Adipocyte (in vitro differentiated cells): ENCODE data around the gene PDCL2.
"Not testable (repeated sequence)": the region's sequence is repeated elsewhere in the genome, so short reads cannot be mapped to it uniquely, and the experiment has no call there.

Source experiments
- DNase-seq: peaks from one replicate; pipeline ENCODE4 v3.0.0-alpha.2; 2015; ENCODE audit warnings: low read depth
- H3K27me3 ChIP-seq: replicated peaks from 2 replicates; pipeline ENCODE4 v1.7.0; 2013; ENCODE audit warnings: mild to moderate bottlenecking, low read length, moderate library complexity; ENCODE audit not compliant: control insufficient read depth, insufficient read depth
- H3K36me3 ChIP-seq: 2 replicates; pipeline ENCODE4 v1.7.0; 2013; ENCODE audit warnings: low read length, mild to moderate bottlenecking, moderate library complexity; ENCODE audit not compliant: control insufficient read depth, insufficient read depth, severe bottlenecking
- H3K4me1 ChIP-seq: 2 replicates; pipeline ENCODE4 v1.7.0; 2013; ENCODE audit warnings: mild to moderate bottlenecking, low read length, moderate library complexity; ENCODE audit not compliant: control insufficient read depth, insufficient read depth
- H3K4me3 ChIP-seq: 2 replicates; pipeline ENCODE4 v1.7.0; 2013; ENCODE audit warnings: mild to moderate bottlenecking, low read length, moderate library complexity
- H3K9ac ChIP-seq: 2 replicates; pipeline ENCODE4 v1.7.0; 2013; ENCODE audit warnings: mild to moderate bottlenecking, low read length, moderate library complexity
- H3K9me3 ChIP-seq: 2 replicates; pipeline ENCODE4 v1.7.0; 2013; ENCODE audit warnings: mild to moderate bottlenecking, low read length, moderate library complexity; ENCODE audit not compliant: control insufficient read depth

The PDCL2 gene

GRCh38 chr4:55615008-55615407, 23.0 kb upstream of the PDCL2 start:
- no peaks in the 10 kb centered on the region for H3K27me3 ChIP-seq
- no peak overlapping the region for H3K4me3 ChIP-seq
- H3K36me3 ChIP-seq, result no peaks in the 10 kb centered on the region
- no peaks in the 10 kb centered on the region for H3K4me1 ChIP-seq
- no peak overlapping the region for H3K9ac ChIP-seq
- no peak for DNase-seq
- no peaks in the 10 kb centered on the region for H3K9me3 ChIP-seq

- Histone ChIP-seq H3K4me3 (no peak overlapping the region), H3K4me1 (peaks cover 8% of the 10 kb centered on the region), H3K27me3 (no peaks in the 10 kb centered on the region), H3K9me3 (no peaks in the 10 kb centered on the region), H3K9ac (no peak overlapping the region), H3K36me3 (no peaks in the 10 kb centered on the region)
- DNase-seq, result no peak
Measured at GRCh38 chr4:55613621-55614020, 21.6 kb upstream of the PDCL2 start.

DNA sequence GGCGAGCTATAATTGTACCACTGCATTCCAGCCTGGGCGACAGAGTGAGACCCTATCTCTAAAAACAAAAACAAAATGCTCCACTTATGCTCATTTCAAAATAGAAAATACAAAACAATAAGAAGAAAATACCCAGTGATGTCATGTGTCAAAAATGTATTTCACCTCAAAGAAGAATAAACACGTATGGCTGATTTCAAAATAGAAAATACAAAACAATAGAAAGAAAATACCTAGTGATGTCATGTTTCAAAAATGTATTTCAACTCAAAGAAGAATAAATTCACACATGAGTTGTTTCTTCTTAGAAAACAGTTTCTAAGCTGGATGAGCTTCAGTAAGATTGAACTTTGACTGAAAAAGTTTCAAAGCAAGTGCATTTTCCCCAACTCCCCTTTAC, 20.3 kb upstream of the PDCL2 start:
- peaks cover 8% of the 10 kb centered on the region for H3K4me1 ChIP-seq
- DNase-seq, result no peak
- no peaks in the 10 kb centered on the region for H3K36me3 ChIP-seq
- H3K9ac ChIP-seq, result no peak overlapping the region
- H3K4me3 ChIP-seq, result no peak overlapping the region
- no peaks in the 10 kb centered on the region for H3K27me3 ChIP-seq
- H3K9me3 ChIP-seq, result no peaks in the 10 kb centered on the region

- no peaks in the 10 kb centered on the region for H3K27me3 ChIP-seq
- H3K36me3 ChIP-seq, result no peaks in the 10 kb centered on the region
- peaks cover 8% of the 10 kb centered on the region for H3K4me1 ChIP-seq
- no peaks in the 10 kb centered on the region for H3K9me3 ChIP-seq
- no peak for DNase-seq
- H3K4me3 ChIP-seq, result no peak overlapping the region
- no peak overlapping the region for H3K9ac ChIP-seq
Measured at GRCh38 chr4:55611358-55612059, 19.5 kb upstream of the PDCL2 start.

- Histone ChIP-seq H3K4me3 (no peak overlapping the region), H3K36me3 (no peaks in the 10 kb centered on the region)
- DNase-seq, result no peak
Measured at GRCh38 chr4:55610381-55610780, 18.3 kb upstream of the PDCL2 start.

GRCh38 chr4:55609393-55609866, 17.4 kb upstream of the PDCL2 start:
- DNase-seq, result peak; percentile 33
- H3K36me3 ChIP-seq, result no peaks in the 10 kb centered on the region

More at GRCh38 chr4:55610381-55610780, 18.3 kb upstream of the PDCL2 start:
- H3K9ac ChIP-seq, result no peak overlapping the region
- H3K27me3 ChIP-seq, result no peaks in the 10 kb centered on the region
- no peaks in the 10 kb centered on the region for H3K9me3 ChIP-seq
- peaks cover 8% of the 10 kb centered on the region for H3K4me1 ChIP-seq

DNA sequence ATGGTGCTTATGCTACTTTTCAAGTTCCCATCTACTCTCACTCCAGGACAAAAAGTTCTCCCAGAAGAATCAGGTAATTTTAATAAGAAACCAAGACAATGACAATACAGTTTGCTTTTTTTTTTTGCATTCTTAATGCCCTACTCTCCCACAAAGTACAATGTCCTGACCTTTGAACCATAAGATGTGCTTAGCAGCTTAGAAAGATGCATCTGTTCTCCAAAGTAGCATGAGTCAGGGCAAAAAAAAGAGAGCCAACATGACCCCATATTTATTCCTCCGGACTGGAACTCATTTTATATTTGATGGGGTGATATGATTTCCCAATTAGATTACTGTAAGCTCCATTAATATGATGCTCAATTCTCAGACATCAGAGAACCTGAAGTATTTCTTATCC, 16.5 kb upstream of the PDCL2 start:
- DNase-seq, result no peak
- no peaks in the 10 kb centered on the region for H3K9me3 ChIP-seq
- peaks cover 8% of the 10 kb centered on the region for H3K4me1 ChIP-seq
- no peak overlapping the region for H3K9ac ChIP-seq
- no peak overlapping the region for H3K4me3 ChIP-seq
- H3K27me3 ChIP-seq, result no peaks in the 10 kb centered on the region
- no peaks in the 10 kb centered on the region for H3K36me3 ChIP-seq

More at GRCh38 chr4:55609393-55609866, 17.4 kb upstream of the PDCL2 start:
- no peaks in the 10 kb centered on the region for H3K27me3 ChIP-seq
- H3K4me3 ChIP-seq, result peak overlapping the region; percentile 8
- H3K9me3 ChIP-seq, result no peaks in the 10 kb centered on the region
- peaks cover 8% of the 10 kb centered on the region for H3K4me1 ChIP-seq
- no peak overlapping the region for H3K9ac ChIP-seq

GRCh38 chr4:55604996-55605395, 13.0 kb upstream of the PDCL2 start:
- Histone ChIP-seq H3K36me3 (no peaks in the 10 kb centered on the region), H3K9ac (no peak overlapping the region), H3K27me3 (no peaks in the 10 kb centered on the region), H3K4me3 (no peak overlapping the region), H3K9me3 (no peaks in the 10 kb centered on the region), H3K4me1 (peaks cover 8% of the 10 kb centered on the region)
- DNase-seq, result no peak

GRCh38 chr4:55600640-55601039, 8.6 kb upstream of the PDCL2 start:
- H3K4me1 ChIP-seq, result no peaks in the 10 kb centered on the region
- no peak for DNase-seq
- H3K36me3 ChIP-seq, result no peaks in the 10 kb centered on the region
- no peaks in the 10 kb centered on the region for H3K27me3 ChIP-seq
- H3K9me3 ChIP-seq, result no peaks in the 10 kb centered on the region
- H3K9ac ChIP-seq, result no peak overlapping the region
- H3K4me3 ChIP-seq, result no peak overlapping the region

GRCh38 chr4:55598641-55599040, 6.6 kb upstream of the PDCL2 start:
- Histone ChIP-seq H3K27me3 (no peaks in the 10 kb centered on the region), H3K36me3 (no peaks in the 10 kb centered on the region), H3K4me3 (no peak overlapping the region), H3K9me3 (no peaks in the 10 kb centered on the region), H3K9ac (no peak overlapping the region), H3K4me1 (no peaks in the 10 kb centered on the region)
- no peak for DNase-seq

DNA sequence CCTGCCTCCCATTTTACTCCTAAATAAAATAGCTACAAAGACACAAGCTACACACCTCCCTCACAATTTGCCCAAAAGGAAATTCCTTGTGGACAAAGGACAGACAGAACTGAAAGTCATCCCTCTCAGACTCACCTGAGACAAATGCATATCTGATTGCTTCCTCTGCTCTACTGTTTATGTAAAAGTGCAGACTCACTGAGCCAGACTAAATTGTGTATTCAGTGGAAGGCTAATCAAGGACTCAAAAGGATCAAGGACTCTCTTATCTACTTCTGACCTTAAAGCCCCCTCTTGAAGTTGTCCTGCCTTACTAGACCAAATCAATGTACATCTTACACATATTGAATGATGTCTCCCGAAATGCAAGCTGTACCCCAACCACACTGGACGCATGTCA, 3.9 kb downstream of the PDCL2 start:
- Histone ChIP-seq H3K9ac (no peak overlapping the region), H3K4me3 (no peak overlapping the region), H3K27me3 (no peaks in the 10 kb centered on the region), H3K36me3 (no peaks in the 10 kb centered on the region), H3K4me1 (no peaks in the 10 kb centered on the region), H3K9me3 (peaks cover 18% of the 10 kb centered on the region)
- DNase-seq, result no peak

DNA sequence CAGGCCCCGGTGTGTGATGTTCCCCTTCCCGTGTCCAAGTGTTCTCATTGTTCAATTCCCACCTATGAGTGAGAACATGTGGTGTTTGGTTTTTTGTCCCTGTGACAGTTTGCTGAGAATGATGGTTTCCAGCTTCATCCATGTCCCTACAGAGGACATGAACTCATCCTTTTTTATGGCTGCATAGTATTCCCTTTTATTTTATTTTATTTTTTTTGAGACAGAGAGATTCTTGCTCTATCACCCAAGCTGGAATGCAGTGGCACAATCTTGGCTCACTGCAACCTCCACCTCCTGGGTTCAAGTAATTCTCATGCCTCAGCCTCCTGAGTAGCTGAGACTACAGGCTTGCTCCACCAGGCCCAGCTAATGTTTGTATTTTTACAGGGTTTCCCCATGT, 9.3 kb downstream of the PDCL2 start:
- not testable (repeated sequence) for H3K27me3 ChIP-seq, H3K4me3 ChIP-seq, H3K4me1 ChIP-seq, DNase-seq, H3K36me3 ChIP-seq, H3K9ac ChIP-seq
- H3K9me3 ChIP-seq, result peaks cover 14% of the 10 kb centered on the region
